DND-41 (cell line): ENCODE measurements around the gene PHF3.
"Not testable (repeated sequence)": the region's sequence is repeated elsewhere in the genome, so short reads cannot be mapped to it uniquely, and the experiment has no call there.

Source experiments
- ATAC-seq: fragments of 200-7000 bp; cut with Tn5 transposase; 3 replicates; pipeline ENCODE4 v1.9.1; 2021; ENCODE audit warnings: low read depth; ENCODE audit not compliant: insufficient read depth
- DNase-seq: peaks from one replicate; pipeline ENCODE4 v3.0.0-alpha.2; 2020
- H2AFZ ChIP-seq: 2 replicates; pipeline ENCODE4 v1.6.0; 2012; ENCODE audit warnings: low read depth, low read length
- H3K27ac ChIP-seq: 2 replicates; pipeline ENCODE4 v1.5.1; 2012; ENCODE audit warnings: low read length, inconsistent platforms
- H3K27me3 ChIP-seq: fragments of 200-600 bp; sonication (generic); 2 replicates; pipeline ENCODE4 v1.6.0; 2012; ENCODE audit warnings: low read length, mild to moderate bottlenecking, inconsistent platforms; ENCODE audit not compliant: insufficient read depth, poor library complexity
- H3K36me3 ChIP-seq: 2 replicates; pipeline ENCODE4 v1.5.1; 2012; ENCODE audit warnings: low read length, inconsistent platforms; ENCODE audit not compliant: insufficient read depth
- H3K4me1 ChIP-seq: 2 replicates; pipeline ENCODE4 v1.5.1; 2012; ENCODE audit warnings: mild to moderate bottlenecking, low read length; ENCODE audit not compliant: insufficient read depth
- H3K4me2 ChIP-seq: 2 replicates; pipeline ENCODE4 v1.6.0; 2012; ENCODE audit warnings: mild to moderate bottlenecking, moderate library complexity, low read length, inconsistent platforms; ENCODE audit not compliant: insufficient read depth
- H3K4me3 ChIP-seq, 2 experiments: fragments of 200-600 bp in 1 of 2; shearing (Covaris generic) in 1 of 2; 2 replicates each; pipeline ENCODE4 v1.5.1; 2012 to 2016; ENCODE audit warnings: inconsistent platforms in 2 of 2, low read length in 2 of 2, mild to moderate bottlenecking in 2 of 2, low read depth in 1 of 2, moderate library complexity in 1 of 2
- H3K79me2 ChIP-seq: 2 replicates; pipeline ENCODE4 v1.6.0; 2012; ENCODE audit warnings: low read length, inconsistent platforms; ENCODE audit not compliant: insufficient read depth
- H3K9ac ChIP-seq: 2 replicates; pipeline ENCODE4 v1.6.0; 2012; ENCODE audit warnings: low read depth, mild to moderate bottlenecking, inconsistent platforms, low read length, moderate library complexity
- H3K9me3 ChIP-seq: 2 replicates; pipeline ENCODE4 v1.5.1; 2012; ENCODE audit warnings: low read length, moderate library complexity, mild to moderate bottlenecking, inconsistent platforms; ENCODE audit not compliant: insufficient read depth, severe bottlenecking
- H4K20me1 ChIP-seq: 2 replicates; pipeline ENCODE4 v1.6.0; 2012; ENCODE audit warnings: low read length; ENCODE audit not compliant: insufficient read depth
- CTCF ChIP-seq: IDR thresholded peaks from 2 replicates; pipeline ENCODE4 v1.5.1; 2012; ENCODE audit warnings: borderline replicate concordance, low read length, moderate library complexity, mild to moderate bottlenecking; ENCODE audit not compliant: poor library complexity, severe bottlenecking; ENCODE audit errors: extremely low read depth
- EZH2 ChIP-seq: IDR thresholded peaks from 3 replicates; pipeline ENCODE4 v1.6.1; 2012; ENCODE audit warnings: borderline replicate concordance, low read depth, mild to moderate bottlenecking, moderate library complexity, low read length, inconsistent platforms; ENCODE audit not compliant: severe bottlenecking

PHF3 gene

GRCh38 chr6:63745784-63746183, 110.2 kb downstream of the PHF3 start:
- Histone ChIP-seq H3K9me3 (no peaks in the 10 kb centered on the region), H3K79me2 (no peaks in the 10 kb centered on the region), H3K9ac (no peak overlapping the region), H2AFZ (no peak overlapping the region), H4K20me1 (no peaks in the 10 kb centered on the region), H3K27me3 (no peaks in the 10 kb centered on the region), H3K4me1 (no peaks in the 10 kb centered on the region), H3K36me3 (no peaks in the 10 kb centered on the region), H3K4me3 (no peak overlapping the region), H3K27ac (no peak overlapping the region), H3K4me2 (no peak overlapping the region)
- DNase-seq, result no peak
- no peak for TF ChIP-seq EZH2
- no peak for TF ChIP-seq CTCF
- ATAC-seq, result no peak

- ATAC-seq, result no peak
- TF ChIP-seq CTCF, result no peak
- no peak for TF ChIP-seq EZH2
- no peaks in the 10 kb centered on the region for H3K9me3 ChIP-seq
- no peaks in the 10 kb centered on the region for H4K20me1 ChIP-seq
- H3K4me1 ChIP-seq, result no peaks in the 10 kb centered on the region
- H3K4me3 ChIP-seq, result no peak overlapping the region
- no peaks in the 10 kb centered on the region for H3K79me2 ChIP-seq
- H3K36me3 ChIP-seq, result no peaks in the 10 kb centered on the region
- no peak overlapping the region for H3K27ac ChIP-seq
- DNase-seq, result no peak
- H3K4me2 ChIP-seq, result no peak overlapping the region
- no peak overlapping the region for H3K9ac ChIP-seq
- H2AFZ ChIP-seq, result no peak overlapping the region
- H3K27me3 ChIP-seq, result no peaks in the 10 kb centered on the region
Measured at GRCh38 chr6:63750400-63750799, 114.8 kb downstream of the PHF3 start.

DNA sequence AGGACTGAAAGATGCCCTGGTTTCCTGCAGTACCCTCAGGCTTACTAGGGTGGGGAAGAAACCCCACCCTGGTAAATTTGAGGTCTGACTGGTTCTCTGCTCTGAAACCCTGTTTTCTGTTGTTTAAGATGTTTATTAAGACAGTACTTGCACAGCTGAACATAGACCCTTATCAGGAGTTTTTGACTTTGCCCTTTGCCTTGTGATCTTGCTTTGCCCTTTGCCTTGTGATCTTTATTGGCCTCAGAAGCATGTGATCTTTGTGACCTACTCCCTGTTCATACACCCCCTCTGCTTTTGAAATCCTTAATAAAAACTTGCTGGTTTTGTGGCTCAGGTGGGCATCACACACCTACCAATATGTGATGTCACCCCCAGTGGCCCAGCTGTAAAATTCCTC, 121.7 kb downstream of the PHF3 start:
- not testable (repeated sequence) for H3K9ac ChIP-seq, ATAC-seq, H3K27me3 ChIP-seq, H3K4me2 ChIP-seq, H3K4me3 ChIP-seq, H3K79me2 ChIP-seq, H3K27ac ChIP-seq, H2AFZ ChIP-seq, H3K4me1 ChIP-seq, H4K20me1 ChIP-seq, H3K36me3 ChIP-seq, H3K9me3 ChIP-seq, DNase-seq

DNA sequence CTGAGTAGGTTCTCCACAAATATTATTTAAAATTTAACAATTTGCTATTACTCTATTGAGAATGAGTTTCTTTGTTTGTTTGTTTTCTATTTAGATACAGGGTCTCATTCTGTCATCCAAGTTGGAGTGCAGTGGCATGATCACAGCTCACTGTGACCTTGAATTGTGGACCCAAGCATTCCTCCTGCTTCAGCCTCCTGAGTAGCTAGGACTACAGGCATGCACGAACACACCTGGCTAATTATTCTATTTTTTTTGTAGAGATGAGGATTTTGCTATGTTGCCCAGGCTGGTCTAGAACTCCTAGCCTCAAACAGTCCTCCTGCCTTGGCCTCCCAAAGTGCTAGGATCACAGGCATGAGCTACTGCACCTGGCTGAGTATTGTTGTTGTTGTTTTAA, 122.2 kb downstream of the PHF3 start:
- Histone ChIP-seq H3K9ac (no peak overlapping the region), H4K20me1 (no peaks in the 10 kb centered on the region), H3K9me3 (peaks cover 5% of the 10 kb centered on the region), H3K79me2 (no peaks in the 10 kb centered on the region), H3K4me1 (no peaks in the 10 kb centered on the region), H3K4me3 (no peak overlapping the region), H3K4me2 (no peak overlapping the region), H2AFZ (no peak overlapping the region), H3K27me3 (no peaks in the 10 kb centered on the region), H3K27ac (no peak overlapping the region), H3K36me3 (no peaks in the 10 kb centered on the region)
- DNase-seq (no peak), ATAC-seq (no peak)
- no peak for TF ChIP-seq EZH2
- no peak for TF ChIP-seq CTCF
